CD1c-positive myeloid dendritic cell (primary cell): ENCODE results near the gene M1AP.

ENCODE experiments used
- DNase-seq: peaks from one replicate; pipeline ENCODE4 v3.0.0-alpha.2; 2016; ENCODE audit errors: extremely low spot score

M1AP gene

GRCh38 chr2:74546004-74546403, 102.1 kb downstream of the M1AP start:
- DNase-seq = no peak

GRCh38 chr2:74544634-74545033, 103.5 kb downstream of the M1AP start:
- DNase-seq = no peak

GRCh38 chr2:74542978-74543377, 105.2 kb downstream of the M1AP start:
- no peak for DNase-seq

DNA sequence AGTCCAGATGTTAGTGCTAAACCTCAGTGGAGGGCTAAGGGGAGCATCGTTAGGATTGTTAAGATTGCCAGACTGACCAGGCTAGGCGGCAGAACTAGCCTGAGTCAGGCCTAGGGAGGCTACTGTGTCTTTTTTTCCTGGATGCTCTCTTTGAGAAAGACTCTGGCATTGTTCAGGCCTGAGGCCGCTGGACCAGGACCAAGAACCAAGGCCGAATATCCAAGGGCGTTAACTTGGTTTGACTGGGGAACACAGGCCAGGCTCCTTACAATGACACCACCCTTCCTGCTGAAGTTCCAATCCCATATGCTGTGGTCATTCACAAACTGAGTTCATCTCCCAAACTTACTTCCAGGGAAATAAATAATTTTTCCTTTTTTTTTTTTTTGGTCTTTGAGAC, 107.8 kb downstream of the M1AP start:
- no peak for DNase-seq

DNA sequence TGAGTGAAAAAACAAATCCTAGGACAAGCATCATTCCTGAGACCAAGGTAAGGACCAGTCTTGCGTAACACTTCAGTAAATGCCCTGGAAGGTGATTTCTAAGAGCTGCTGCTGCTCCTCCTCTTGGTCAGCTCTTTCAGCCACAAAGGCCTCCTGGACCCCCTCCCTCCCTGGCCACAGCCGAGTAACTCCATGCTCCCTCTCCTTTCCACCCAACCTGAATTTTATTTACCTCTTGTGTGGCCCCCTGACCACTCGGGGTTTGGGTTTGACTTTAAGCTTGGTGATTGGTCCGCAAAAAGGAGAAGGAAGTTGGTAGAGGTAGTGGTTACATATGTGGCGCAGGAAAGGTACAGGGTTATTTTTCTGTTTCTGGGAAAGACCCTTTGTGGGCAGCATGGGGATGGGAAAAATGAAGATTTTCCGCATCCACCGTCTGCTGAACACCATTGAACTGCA, 109.2 kb downstream of the M1AP start:
- DNase-seq = no peak

DNA sequence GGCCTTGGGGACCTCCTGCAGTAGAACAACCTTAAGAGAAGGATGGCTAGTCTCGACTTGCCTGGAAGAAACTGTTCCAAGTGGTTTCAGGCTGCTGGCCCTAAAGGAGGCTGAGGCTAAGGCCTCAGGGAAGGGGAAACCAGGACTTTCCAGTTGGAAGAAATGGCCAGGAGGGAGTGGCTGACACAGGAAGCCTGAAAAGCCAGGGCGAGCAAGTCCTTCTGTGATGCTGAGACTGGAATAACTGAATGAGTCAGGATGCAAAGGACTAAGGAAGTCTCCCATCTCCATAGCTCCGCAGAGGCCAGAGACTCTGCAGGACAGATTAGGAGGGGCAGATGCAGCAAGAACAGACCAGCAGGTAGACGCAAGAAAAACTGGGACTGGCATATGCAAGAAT, 111.0 kb downstream of the M1AP start:
- no peak for DNase-seq

- no peak for DNase-seq
Measured at GRCh38 chr2:74536166-74536950, 111.8 kb downstream of the M1AP start.

DNA sequence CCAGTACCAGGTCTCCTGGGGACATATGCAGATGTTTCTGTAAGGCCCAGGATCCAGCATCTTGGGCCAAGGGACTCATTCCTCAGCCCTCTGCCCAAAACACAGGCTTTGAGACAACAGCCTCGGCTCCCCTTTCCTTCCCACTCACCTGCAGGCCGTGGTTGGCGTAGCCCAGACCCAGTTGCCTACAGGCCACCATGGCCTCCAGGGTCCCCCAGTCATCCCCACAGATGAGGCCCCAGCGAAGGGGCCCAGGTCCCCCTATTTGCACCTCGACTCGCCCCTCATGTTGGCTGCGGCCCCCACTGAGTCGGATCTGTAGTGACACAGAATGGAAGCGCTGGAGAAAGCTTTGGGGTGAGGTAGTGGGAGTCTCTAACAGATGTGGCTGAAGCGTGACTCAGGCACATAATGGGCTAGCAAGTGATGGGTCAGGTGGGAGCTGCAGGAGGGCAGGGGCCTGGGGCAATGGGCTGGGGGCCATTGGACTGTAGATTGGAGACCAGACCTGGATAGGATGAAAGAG, 112.6 kb downstream of the M1AP start:
- no peak for DNase-seq

GRCh38 chr2:74534411-74534810, 113.7 kb downstream of the M1AP start:
- DNase-seq = no peak

DNA sequence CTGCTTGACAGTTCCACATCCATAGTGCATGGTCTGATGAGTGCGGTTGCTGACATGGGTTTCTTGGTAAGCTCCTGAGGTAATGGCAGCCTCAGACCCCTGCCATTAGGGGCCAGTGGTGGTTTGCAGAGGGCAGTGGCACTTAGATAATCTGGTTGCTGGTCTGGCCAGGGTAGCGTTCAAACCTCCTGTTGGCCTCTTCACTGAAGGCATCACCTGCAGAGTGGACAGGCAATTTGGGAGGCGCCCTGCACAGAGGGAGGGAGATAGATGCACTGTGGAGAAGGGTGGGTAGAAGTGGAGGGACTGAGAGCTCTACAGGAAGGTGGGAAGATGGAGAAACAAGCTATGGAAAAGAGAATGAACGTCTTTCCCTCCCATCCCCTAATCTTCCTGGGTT, 114.7 kb downstream of the M1AP start:
- no peak for DNase-seq

- DNase-seq = peak; percentile 54
Measured at GRCh38 chr2:74532222-74532621, 115.9 kb downstream of the M1AP start.

GRCh38 chr2:74531666-74532065, 116.5 kb downstream of the M1AP start:
- no peak for DNase-seq

- DNase-seq = peak; percentile 45
Measured at GRCh38 chr2:74530239-74531187, 117.6 kb downstream of the M1AP start.

DNA sequence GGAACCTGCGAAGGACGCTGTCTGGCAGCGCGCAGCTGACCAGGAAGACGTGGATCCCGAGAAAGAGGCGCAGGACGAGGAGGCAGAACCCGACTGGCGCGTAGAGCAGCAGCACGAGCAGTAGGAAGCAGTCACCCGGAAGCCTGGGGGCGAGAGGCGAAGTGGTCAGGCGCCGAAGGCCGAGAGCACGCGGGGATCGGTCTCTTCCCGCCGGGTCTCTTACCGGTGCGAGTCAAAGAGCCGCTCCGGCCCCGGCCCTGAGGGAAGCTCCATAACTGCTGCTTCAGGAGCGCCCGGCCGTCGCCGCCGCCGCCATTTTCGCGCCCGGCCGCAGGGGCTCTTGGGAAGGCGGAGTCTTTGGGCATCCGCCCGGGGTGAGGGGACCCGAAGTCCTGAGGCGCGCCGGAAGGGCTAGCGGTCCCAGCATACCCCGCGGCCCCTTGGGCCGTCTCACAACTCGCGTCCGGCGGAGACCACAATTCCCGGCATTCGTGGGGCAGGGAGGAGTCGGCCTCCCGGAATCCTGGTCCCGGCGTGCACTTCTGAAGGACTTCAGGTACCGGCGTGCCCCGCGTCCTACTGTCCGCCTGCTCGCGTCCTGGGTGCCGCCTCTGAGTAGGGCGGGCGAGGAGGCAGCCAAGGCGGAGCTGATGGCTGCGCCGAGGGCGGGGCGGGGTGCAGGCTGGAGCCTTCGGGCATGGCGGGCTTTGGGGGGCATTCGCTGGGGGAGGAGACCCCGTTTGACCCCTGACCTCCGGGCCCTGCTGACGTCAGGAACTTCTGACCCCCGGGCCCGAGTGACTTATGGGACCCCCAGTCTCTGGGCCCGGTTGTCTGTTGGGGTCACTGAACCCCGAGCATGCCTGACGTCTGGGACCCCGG, 118.5 kb downstream of the M1AP start, which contains the start of the genes AUP1 and HTRA2:
TSS of gene AUP1 (minus strand) at position 350 of the 882 bp plus-strand sequence. CDS start at position 273, 77 bp downstream.
TSS of gene HTRA2 (plus strand) at position 577 of the 882 bp plus-strand sequence. CDS start at position 651, 74 bp downstream.
- peak; percentile 98 for DNase-seq

- no peak for DNase-seq
Measured at GRCh38 chr2:74528600-74529356, 119.4 kb downstream of the M1AP start.

GRCh38 chr2:74527741-74528140, 120.4 kb downstream of the M1AP start:
- no peak for DNase-seq

- no peak for DNase-seq
Measured at GRCh38 chr2:74526649-74527230, 121.4 kb downstream of the M1AP start.

DNA sequence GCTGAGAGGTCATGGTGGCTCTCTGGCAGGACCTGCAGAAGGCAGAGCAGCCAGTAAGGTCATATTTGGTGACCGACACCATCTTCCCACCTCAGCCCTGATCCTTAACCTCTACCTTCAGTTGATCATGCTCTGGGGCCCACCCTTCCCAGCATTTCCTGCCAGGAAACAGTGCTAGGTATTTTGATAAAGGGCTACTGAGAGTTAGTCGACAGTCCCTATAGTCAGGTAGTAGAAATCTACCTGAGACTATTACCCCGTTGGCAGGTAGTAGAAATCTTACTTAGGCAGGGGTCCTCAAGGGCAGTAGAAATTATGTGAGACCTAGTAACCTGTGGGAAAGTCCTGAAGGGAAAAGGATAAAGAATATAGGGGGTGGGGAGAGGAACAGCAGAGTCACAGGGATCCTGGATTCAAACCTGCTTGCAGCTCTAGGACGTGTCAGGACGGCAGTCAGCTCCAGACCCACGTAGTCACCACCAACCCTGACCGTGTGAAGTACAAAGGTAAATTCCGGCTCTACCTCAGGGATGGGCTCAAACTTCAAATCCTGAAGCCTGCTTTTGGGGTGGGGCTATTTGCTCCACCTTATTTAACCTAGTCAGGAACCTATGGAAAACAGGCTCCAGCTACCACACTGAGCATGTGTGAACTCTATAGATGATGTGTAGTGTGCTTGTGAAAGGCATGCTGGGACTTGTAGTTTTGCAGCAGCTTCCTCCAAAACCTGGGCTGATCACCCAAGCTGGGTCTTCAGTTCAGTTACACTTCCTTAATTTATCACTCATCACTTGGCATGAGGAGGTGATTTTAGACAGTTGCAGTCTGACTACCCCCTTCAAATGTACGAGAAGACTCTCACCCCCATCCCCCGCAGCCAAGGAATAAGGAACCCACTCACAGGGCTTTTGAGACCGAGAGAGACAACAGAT, 122.1 kb downstream of the M1AP start, which contains the start of gene DQX1:
TSS of gene DQX1 (minus strand) at position 515 of the 932 bp plus-strand sequence. CDS start at position 13, 502 bp downstream.
- DNase-seq = peak; percentile 85
